ENCODE data around the gene PSAP.

GRCh38 chr10:71835671-71836595, 15.1 kb downstream of the PSAP start:
- TF ChIP-seq CTCF (IDR thresholded peaks at IDR 0.05) (no peak), POLR2A (IDR thresholded peaks at IDR 0.05) (no peak)
